GM20000 (cell line): ENCODE results near the gene PARP11.

Source experiments
- DNase-seq: peaks from one replicate; pipeline ENCODE4 v3.0.0; 2012; ENCODE audit warnings: low spot score
- CTCF ChIP-seq: IDR thresholded peaks from 2 replicates; pipeline ENCODE4 v1.5.1; 2012; ENCODE audit warnings: mild to moderate bottlenecking, control low read depth; ENCODE audit errors: extremely low read depth, missing control alignments

The PARP11 gene

GRCh38 chr12:3872800-3873636 is at the start of gene PARP11:
TSS of gene PARP11 (minus strand) at chr12:3873399. CDS start at chr12:3873229, 170 bp downstream.
- no peak for TF ChIP-seq CTCF
- peak; percentile 89 for DNase-seq

- DNase-seq: no peak
- no peak for TF ChIP-seq CTCF
These were observed 48.8 kb upstream of the PARP11 start for GRCh38 chr12:3922033-3922432.

- no peak for DNase-seq
- TF ChIP-seq CTCF: no peak
These were observed 48.3 kb upstream of the PARP11 start for GRCh38 chr12:3921526-3921925.

- DNase-seq: no peak
- no peak for TF ChIP-seq CTCF
These were observed 47.9 kb upstream of the PARP11 start for GRCh38 chr12:3921151-3921471.

GRCh38 chr12:3920351-3921150 is 47.4 kb upstream of the PARP11 start:
- TF ChIP-seq CTCF: no peak
- no peak for DNase-seq

GRCh38 chr12:3913278-3913677 is 40.1 kb upstream of the PARP11 start:
- no peak for DNase-seq

More at GRCh38 chr12:3913278-3913677, 40.1 kb upstream of the PARP11 start:
- no peak for TF ChIP-seq CTCF
